ENCODE data around the gene SLC35F1.

GRCh38 chr6:117960877-117961276, 53.8 kb downstream of the SLC35F1 start:
- TF ChIP-seq CTCF (IDR thresholded peaks at IDR 0.05) (no peak), POLR2A (IDR thresholded peaks at IDR 0.05) (no peak)
